Astrocyte (in vitro differentiated cells and primary cell): Measurements from ENCODE around the gene ME3.

Experiments
- CTCF ChIP-seq: IDR thresholded peaks from 2 replicates; pipeline ENCODE4 v1.5.1; 2011; ENCODE audit warnings: low read depth, mild to moderate bottlenecking, inconsistent platforms, low read length, moderate library complexity; ENCODE audit not compliant: insufficient read depth
- EZH2 ChIP-seq: IDR thresholded peaks from 2 replicates; pipeline ENCODE4 v1.6.1; 2012; ENCODE audit warnings: mild to moderate bottlenecking, low read length, inconsistent platforms; ENCODE audit not compliant: insufficient read depth

GRCh38 chr11:86408845-86409244 is 263.6 kb downstream of the ME3 start:
- TF ChIP-seq CTCF, result peak; percentile 31
- no peak for TF ChIP-seq EZH2
